Stomach (tissue), 4 donors: ENCODE data around the gene PLEKHA6.

Experiments
- CTCF ChIP-seq, 7 experiments: fragments of 450-650 bp in 4 of 7; fragments of 200-600 bp in 3 of 7; sonication (generic) in 3 of 7; IDR thresholded peaks; one replicate each; pipeline ENCODE4 v1.5.1; 2016 to 2019; ENCODE audit warnings: antibody characterized with exemption in 7 of 7, control low read depth in 2 of 7, mild to moderate bottlenecking in 1 of 7
- EP300 ChIP-seq: sonication (generic); formaldehyde crosslinking; IDR thresholded peaks from one replicate; pipeline ENCODE4 v1.6.1; 2017; ENCODE audit warnings: antibody characterized with exemption
- POLR2A ChIP-seq, 4 donors: fragments of 450-650 bp; IDR thresholded peaks; one replicate each; pipeline ENCODE4 v1.6.1; 2016; ENCODE audit warnings: antibody characterized with exemption in 4 of 4, control low read depth in 2 of 4, mild to moderate bottlenecking in 1 of 4, moderate library complexity in 1 of 4
- POLR2AphosphoS5 ChIP-seq, 3 donors: sonication (generic); formaldehyde crosslinking; IDR thresholded peaks; one replicate each; pipeline ENCODE4 v1.6.1; 2016; ENCODE audit warnings: antibody characterized with exemption in 3 of 3

GRCh38 chr1:204335085-204335484 lies 24.6 kb downstream of the PLEKHA6 start:
- TF ChIP-seq CTCF (IDR thresholded peaks at IDR 0.05) (no peak), POLR2AphosphoS5 (IDR thresholded peaks at IDR 0.05) (no peak), EP300 (no peak), POLR2A (IDR thresholded peaks at IDR 0.05) (no peak)
